Measurements from ENCODE around the gene KRTAP5-1. TPM values are rescaled to one million over a fixed set of nuclear protein-coding genes. Genes with fewer than 3 reads are reported as not detected.
A peak's percentile ranks its signal among the peaks of the same experiment; 100 is the strongest.

KRTAP5-1 gene
- polyA plus RNA-seq, 2 of the 4 experiments (the other 2 are of a cell fraction), result not detected

DNA sequence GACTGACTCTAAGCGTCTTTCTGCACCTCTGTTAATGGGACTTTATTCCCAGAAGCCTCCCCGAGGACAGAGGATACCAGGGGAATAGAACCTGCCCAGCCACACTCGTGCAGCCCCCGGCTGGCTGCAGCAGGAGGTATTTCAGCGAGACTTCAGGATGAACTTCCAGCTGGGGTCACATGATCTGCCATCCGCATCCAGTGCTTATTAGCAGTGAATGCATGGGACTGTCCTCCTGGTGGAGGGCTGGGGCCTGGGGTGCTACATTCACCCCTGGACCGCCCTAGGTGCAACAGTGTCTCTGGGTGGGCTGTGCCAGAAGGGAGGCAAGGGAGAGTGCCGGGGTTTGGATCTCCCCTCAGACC is 14.6 kb downstream of the KRTAP5-1 start:
- no peak for ATAC-seq
- Histone ChIP-seq H3K4me3 (peak overlapping the region; percentile 74; the same call in 2 of the 3 replicates), H3K9me3 (no peaks in the 10 kb centered on the region), H3K27ac (peak overlapping the region in 1 of 2 experiments; percentile 95; a peak in 3 of 6 replicates), H3K4me2 (peak overlapping the region; percentile 99), H3K4me1 (peaks cover 37% of the 10 kb centered on the region)
- ChIA-PET CTCF (interaction anchor here (0.6 to 26.3 kb wide), 5 partner anchors 10 to 27 kb away, joined by 3 to 719 read pairs (median 3); no protein-coding TSS in a partner anchor), POLR2A (interaction anchor here (1.0 kb wide), 1 partner anchor 11 kb away, joined by 3 read pairs; no protein-coding TSS in a partner anchor)
- no peak for DNase-seq (ENCODE audit: low read depth in 1 of 2, low spot score in 1 of 2)
- TF ChIP-seq ZNF302 (CRISPR knock-in tag; IDR thresholded peaks at IDR 0.05), result no peak
- TF ChIP-seq, protein P1, sequence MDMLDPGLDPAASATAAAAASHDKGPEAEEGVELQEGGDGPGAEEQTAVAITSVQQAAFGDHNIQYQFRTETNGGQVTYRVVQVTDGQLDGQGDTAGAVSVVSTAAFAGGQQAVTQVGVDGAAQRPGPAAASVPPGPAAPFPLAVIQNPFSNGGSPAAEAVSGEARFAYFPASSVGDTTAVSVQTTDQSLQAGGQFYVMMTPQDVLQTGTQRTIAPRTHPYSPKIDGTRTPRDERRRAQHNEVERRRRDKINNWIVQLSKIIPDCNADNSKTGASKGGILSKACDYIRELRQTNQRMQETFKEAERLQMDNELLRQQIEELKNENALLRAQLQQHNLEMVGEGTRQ (IDR thresholded peaks at IDR 0.05), result peak; percentile 34; the same call in 1 of the 2 replicates
- FAIRE-seq, result no peak
- WGBS (ENCODE audit: missing lambda C conversion rate), result 86% methylated on average over 7 of the region's 8 CpGs

DNA sequence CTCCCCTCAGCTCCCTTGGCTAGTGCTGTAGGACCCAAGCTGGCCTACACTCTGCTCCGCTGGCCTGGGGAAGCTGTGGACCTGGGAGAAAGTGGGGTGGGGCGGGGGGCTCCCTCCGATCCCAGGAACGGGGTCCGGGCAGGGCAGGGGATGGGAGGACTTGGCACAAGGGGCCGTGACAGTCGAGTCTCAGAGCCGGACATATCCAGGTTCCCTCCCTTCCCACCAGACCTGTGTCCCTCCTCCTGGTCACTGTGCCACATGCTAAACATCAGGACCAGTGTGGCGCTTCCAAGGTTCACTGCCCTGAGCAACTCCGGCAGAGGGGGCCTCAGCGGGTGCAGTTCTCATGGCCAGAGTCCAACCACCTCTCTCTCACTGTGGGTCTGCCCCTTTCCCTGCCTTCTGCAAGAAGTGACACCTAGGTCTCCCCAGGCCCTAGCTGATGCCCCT is 15.1 kb downstream of the KRTAP5-1 start:
- no peak for DNase-seq (ENCODE audit: low read depth in 1 of 2, low spot score in 1 of 2)
- Histone ChIP-seq H3K27ac (no peak overlapping the region; a peak in 1 of 6 replicates), H3K4me3 (no peak overlapping the region), H3K4me2 (peak overlapping the region; percentile 99), H3K9me3 (no peaks in the 10 kb centered on the region), H3K4me1 (peaks cover 38% of the 10 kb centered on the region)
- FAIRE-seq, result no peak
- CTCF ChIA-PET, result interaction anchor here (0.6 to 26.3 kb wide), 4 partner anchors 10 to 27 kb away, joined by 3 to 719 read pairs (median 10); no protein-coding TSS in a partner anchor
- ATAC-seq, result no peak
- POLR2A ChIA-PET, result interaction anchor here (1.0 kb wide), 1 partner anchor 10 kb away, joined by 3 read pairs; no protein-coding TSS in a partner anchor
- TF ChIP-seq HDAC2 (IDR thresholded peaks at IDR 0.05) (no peak), ESRRA (IDR thresholded peaks at IDR 0.05; ENCODE audit: borderline replicate concordance, low read length) (no peak), MYC (IDR thresholded peaks at IDR 0.05; ENCODE audit: borderline replicate concordance, low read length) (no peak), ZSCAN20 (CRISPR knock-in tag; IDR thresholded peaks at IDR 0.05) (no peak), CHD4 (IDR thresholded peaks at IDR 0.05; ENCODE audit: borderline replicate concordance) (no peak), EHMT2 (IDR thresholded peaks at IDR 0.05; ENCODE audit: low read depth) (no peak), FOSB (CRISPR knock-in tag; IDR thresholded peaks at IDR 0.05) (no peak), BHLHE40 (IDR thresholded peaks at IDR 0.05; ENCODE audit: low read depth, low read length) (no peak), NR3C1 (IDR thresholded peaks at IDR 0.05) (no peak), RFX5 (IDR thresholded peaks at IDR 0.05) (no peak), TFCP2L1 (CRISPR knock-in tag; IDR thresholded peaks at IDR 0.05) (no peak), SREBF2 (IDR thresholded peaks at IDR 0.05) (no peak), HOXB13 (CRISPR knock-in tag; IDR thresholded peaks at IDR 0.05; ENCODE audit: low read depth) (no peak), RCOR1 (IDR thresholded peaks at IDR 0.05; ENCODE audit: low read depth, low read length) (no peak), RNF2 (IDR thresholded peaks at IDR 0.05; ENCODE audit: borderline replicate concordance, low read depth) (no peak), EP300 (IDR thresholded peaks at IDR 0.05) (no peak)
- TF ChIP-seq, protein P2, sequence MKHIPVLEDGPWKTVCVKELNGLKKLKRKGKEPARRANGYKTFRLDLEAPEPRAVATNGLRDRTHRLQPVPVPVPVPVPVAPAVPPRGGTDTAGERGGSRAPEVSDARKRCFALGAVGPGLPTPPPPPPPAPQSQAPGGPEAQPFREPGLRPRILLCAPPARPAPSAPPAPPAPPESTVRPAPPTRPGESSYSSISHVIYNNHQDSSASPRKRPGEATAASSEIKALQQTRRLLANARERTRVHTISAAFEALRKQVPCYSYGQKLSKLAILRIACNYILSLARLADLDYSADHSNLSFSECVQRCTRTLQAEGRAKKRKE (CRISPR knock-in tag; IDR thresholded peaks at IDR 0.05; ENCODE audit: low read depth), result no peak
- TF ChIP-seq, protein P3, sequence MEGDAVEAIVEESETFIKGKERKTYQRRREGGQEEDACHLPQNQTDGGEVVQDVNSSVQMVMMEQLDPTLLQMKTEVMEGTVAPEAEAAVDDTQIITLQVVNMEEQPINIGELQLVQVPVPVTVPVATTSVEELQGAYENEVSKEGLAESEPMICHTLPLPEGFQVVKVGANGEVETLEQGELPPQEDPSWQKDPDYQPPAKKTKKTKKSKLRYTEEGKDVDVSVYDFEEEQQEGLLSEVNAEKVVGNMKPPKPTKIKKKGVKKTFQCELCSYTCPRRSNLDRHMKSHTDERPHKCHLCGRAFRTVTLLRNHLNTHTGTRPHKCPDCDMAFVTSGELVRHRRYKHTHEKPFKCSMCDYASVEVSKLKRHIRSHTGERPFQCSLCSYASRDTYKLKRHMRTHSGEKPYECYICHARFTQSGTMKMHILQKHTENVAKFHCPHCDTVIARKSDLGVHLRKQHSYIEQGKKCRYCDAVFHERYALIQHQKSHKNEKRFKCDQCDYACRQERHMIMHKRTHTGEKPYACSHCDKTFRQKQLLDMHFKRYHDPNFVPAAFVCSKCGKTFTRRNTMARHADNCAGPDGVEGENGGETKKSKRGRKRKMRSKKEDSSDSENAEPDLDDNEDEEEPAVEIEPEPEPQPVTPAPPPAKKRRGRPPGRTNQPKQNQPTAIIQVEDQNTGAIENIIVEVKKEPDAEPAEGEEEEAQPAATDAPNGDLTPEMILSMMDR (IDR thresholded peaks at IDR 0.05), result no peak
- 89% methylated on average over 8 of the region's 11 CpGs for WGBS (ENCODE audit: missing lambda C conversion rate)

DNA sequence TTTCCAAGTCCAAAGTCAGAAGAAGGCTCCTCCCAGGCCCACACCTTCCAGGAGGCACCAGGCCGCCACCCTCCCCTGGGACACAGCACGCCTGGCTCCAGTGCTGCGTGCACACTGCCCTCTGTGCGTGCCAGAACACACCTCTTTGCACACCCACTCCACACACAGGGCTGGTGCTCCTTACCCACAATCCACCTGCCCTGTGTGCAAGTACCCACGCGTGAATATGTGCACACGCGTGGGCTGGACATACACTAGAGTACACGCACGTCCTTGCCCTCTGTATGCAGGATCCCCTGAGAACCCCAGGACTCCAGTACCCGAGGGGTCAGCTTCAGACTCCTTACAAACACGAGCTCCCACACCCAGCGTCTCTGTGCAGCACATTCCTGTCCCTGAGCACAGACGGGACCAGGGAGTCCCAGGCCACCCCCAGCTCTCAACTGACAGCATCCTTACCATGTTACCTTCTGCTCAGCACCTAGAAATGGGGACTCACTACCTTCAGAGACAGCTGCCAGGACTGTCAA is 15.8 kb downstream of the KRTAP5-1 start:
- ChIA-PET POLR2A (interaction anchor here (1.0 kb wide), 1 partner anchor 9 kb away, joined by 3 read pairs; no protein-coding TSS in a partner anchor), CTCF (interaction anchor here (1.8 to 26.3 kb wide), 3 partner anchors 10 to 276 kb away, joined by 4 to 719 read pairs (median 16); no protein-coding TSS in a partner anchor)
- no peak overlapping the region for H3K4me2 ChIP-seq
- H3K4me1 ChIP-seq, result peaks cover 43% of the 10 kb centered on the region
- H3K27ac ChIP-seq, result no peak overlapping the region
- 80% methylated on average over 12 of the region's 14 CpGs for WGBS (ENCODE audit: missing lambda C conversion rate)
- ATAC-seq (no peak), DNase-seq (ENCODE audit: low read depth in 1 of 2, low spot score in 1 of 2) (no peak), FAIRE-seq (no peak)
- H3K4me3 ChIP-seq, result no peak overlapping the region
- TF ChIP-seq ZSCAN20 (CRISPR knock-in tag; IDR thresholded peaks at IDR 0.05) (no peak), NPAS2 (CRISPR knock-in tag; IDR thresholded peaks at IDR 0.05; ENCODE audit: borderline replicate concordance) (no peak), KDM5A (IDR thresholded peaks at IDR 0.05) (no peak), JUN (IDR thresholded peaks at IDR 0.05) (no peak), EP300 (IDR thresholded peaks at IDR 0.05) (no peak), EHMT2 (IDR thresholded peaks at IDR 0.05; ENCODE audit: low read depth) (no peak), EHF (CRISPR knock-in tag; IDR thresholded peaks at IDR 0.05) (no peak)
- TF ChIP-seq, protein P4, sequence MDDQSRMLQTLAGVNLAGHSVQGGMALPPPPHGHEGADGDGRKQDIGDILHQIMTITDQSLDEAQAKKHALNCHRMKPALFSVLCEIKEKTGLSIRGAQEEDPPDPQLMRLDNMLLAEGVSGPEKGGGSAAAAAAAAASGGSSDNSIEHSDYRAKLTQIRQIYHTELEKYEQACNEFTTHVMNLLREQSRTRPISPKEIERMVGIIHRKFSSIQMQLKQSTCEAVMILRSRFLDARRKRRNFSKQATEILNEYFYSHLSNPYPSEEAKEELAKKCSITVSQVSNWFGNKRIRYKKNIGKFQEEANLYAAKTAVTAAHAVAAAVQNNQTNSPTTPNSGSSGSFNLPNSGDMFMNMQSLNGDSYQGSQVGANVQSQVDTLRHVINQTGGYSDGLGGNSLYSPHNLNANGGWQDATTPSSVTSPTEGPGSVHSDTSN (IDR thresholded peaks at IDR 0.05), result no peak
- TF ChIP-seq, protein P3 (IDR thresholded peaks at IDR 0.05), result no peak
- H3K9me3 ChIP-seq, result no peaks in the 10 kb centered on the region

Measured in A549 (cell line).